ENCODE measurements around the gene EFCAB6.

The EFCAB6 gene

GRCh38 chr22:43543522-43544288, 268.4 kb downstream of the EFCAB6 start:
- Histone ChIP-seq H3K36me3 (ENCODE audit: control insufficient read depth, insufficient read depth, low read length) (no peaks in the 10 kb centered on the region), H3K27ac (ENCODE audit: insufficient read depth, low read length, poor library complexity, severe bottlenecking) (no peak overlapping the region), H3K4me3 (ENCODE audit: insufficient read depth, low read depth, low read length, poor library complexity, severe bottlenecking) (no peak overlapping the region), H3K4me1 (ENCODE audit: control insufficient read depth, insufficient read depth, low read length, poor library complexity, severe bottlenecking) (no peaks in the 10 kb centered on the region), H3K27me3 (replicated peaks; ENCODE audit: control insufficient read depth, insufficient read depth, low read length, poor library complexity, severe bottlenecking) (no peaks in the 10 kb centered on the region), H3K9me3 (ENCODE audit: control insufficient read depth, low read length) (no peaks in the 10 kb centered on the region)
- no peak for DNase-seq

DNA sequence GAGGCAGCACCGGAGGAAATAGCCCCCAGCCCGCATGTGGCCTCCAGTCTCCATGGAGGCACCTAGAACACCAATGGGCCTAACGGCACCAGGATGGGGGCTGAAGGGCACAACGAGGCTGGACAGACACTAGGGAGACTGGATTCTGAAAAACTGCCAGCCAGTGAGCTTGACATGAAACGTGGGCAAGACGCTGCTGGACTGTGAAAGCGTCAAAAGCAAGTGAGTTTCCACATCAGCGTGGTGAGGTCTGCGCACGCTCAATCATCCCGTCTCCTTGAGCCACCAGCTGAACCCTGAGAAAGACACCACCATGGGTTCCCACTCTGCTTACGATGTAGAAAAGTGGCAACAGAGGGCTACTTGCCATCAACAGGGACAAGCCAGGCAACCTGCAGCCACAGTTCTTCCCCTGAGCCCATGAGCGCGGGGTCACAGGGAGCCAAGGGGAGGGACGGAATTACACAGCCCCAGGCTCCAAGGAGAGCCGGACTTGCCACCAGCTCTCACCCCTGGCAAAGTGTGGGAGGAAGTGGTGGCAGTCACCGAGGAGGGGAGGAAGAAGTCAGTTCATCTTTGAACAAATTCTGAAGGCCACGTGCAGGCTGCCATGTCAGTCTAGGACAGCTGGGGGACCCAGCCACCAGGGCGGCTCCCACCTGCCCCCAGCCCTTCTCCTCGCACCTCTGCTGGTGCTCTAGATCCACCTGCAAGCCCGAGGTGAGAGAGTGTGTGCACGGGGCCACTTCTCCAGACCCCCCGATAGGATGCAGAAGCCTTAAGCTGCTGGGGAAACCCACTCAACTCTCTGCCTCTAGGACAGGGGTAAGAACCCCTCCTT, 269.2 kb downstream of the EFCAB6 start:
- no peaks in the 10 kb centered on the region for H3K36me3 ChIP-seq (ENCODE audit: control insufficient read depth, insufficient read depth, low read length)
- H3K4me1 ChIP-seq (ENCODE audit: control insufficient read depth, insufficient read depth, low read length, poor library complexity, severe bottlenecking), result no peaks in the 10 kb centered on the region
- no peak overlapping the region for H3K4me3 ChIP-seq (ENCODE audit: insufficient read depth, low read depth, low read length, poor library complexity, severe bottlenecking)
- H3K27ac ChIP-seq (ENCODE audit: insufficient read depth, low read length, poor library complexity, severe bottlenecking), result no peak overlapping the region
- H3K9me3 ChIP-seq (ENCODE audit: control insufficient read depth, low read length), result no peaks in the 10 kb centered on the region
- DNase-seq, result no peak
- peaks cover 3% of the 10 kb centered on the region for H3K27me3 ChIP-seq (replicated peaks; ENCODE audit: control insufficient read depth, insufficient read depth, low read length, poor library complexity, severe bottlenecking)

DNA sequence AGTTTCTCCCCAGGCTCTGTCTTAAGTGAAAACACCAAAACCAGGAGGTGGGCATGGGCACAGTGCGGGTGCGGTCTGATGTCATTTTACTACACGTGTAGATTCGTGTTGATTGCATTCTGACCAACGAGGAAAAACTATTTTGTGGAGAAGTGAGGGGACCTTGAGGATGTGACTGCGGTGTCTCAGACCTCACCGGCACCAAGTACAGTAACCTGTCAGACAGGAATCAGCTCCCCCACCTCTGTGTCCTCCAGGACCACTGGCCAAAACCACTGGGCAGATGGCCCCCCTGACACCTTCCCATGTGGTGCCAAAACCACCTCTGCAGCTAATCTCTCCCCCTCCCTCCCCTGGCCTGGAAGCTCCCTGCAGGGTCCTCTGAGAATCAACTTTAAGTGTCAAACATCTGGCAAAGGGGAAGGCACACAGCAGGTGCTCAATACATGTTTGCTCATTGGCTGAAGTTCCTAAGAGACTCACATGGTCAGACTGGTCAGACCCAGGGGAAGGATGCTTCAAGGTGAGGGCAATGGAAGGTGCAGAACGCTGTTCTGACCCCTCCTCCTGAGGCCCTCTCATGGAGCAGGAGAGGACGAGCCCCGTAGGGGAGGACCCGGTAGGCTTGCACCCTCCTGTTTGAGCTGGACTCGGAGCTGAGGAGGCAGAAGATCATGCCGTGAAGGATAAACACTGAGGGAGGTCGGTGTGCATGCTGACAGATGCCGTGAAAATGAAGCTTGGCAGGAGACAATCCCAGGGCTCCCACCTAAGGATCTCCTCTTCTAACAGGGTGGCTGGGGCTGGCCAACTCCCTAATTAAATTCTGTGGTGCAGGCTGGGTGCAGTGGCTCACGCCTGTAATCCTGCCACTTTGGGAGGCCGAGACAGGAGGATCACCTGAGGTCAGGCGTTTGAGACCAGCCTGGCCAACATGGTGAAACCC, 270.4 kb downstream of the EFCAB6 start:
- H3K36me3 ChIP-seq (ENCODE audit: control insufficient read depth, insufficient read depth, low read length), result no peaks in the 10 kb centered on the region
- no peak overlapping the region for H3K27ac ChIP-seq (ENCODE audit: insufficient read depth, low read length, poor library complexity, severe bottlenecking)
- no peak for DNase-seq
- H3K4me1 ChIP-seq (ENCODE audit: control insufficient read depth, insufficient read depth, low read length, poor library complexity, severe bottlenecking), result no peaks in the 10 kb centered on the region
- no peaks in the 10 kb centered on the region for H3K9me3 ChIP-seq (ENCODE audit: control insufficient read depth, low read length)
- H3K4me3 ChIP-seq (ENCODE audit: insufficient read depth, low read depth, low read length, poor library complexity, severe bottlenecking), result no peak overlapping the region
- peaks cover 5% of the 10 kb centered on the region for H3K27me3 ChIP-seq (replicated peaks; ENCODE audit: control insufficient read depth, insufficient read depth, low read length, poor library complexity, severe bottlenecking)

- no peak overlapping the region for H3K27ac ChIP-seq (ENCODE audit: insufficient read depth, low read length, poor library complexity, severe bottlenecking)
- H3K4me1 ChIP-seq (ENCODE audit: control insufficient read depth, insufficient read depth, low read length, poor library complexity, severe bottlenecking), result no peaks in the 10 kb centered on the region
- no peaks in the 10 kb centered on the region for H3K9me3 ChIP-seq (ENCODE audit: control insufficient read depth, low read length)
- no peak overlapping the region for H3K4me3 ChIP-seq (ENCODE audit: insufficient read depth, low read depth, low read length, poor library complexity, severe bottlenecking)
- DNase-seq, result no peak
- peaks cover 5% of the 10 kb centered on the region for H3K27me3 ChIP-seq (replicated peaks; ENCODE audit: control insufficient read depth, insufficient read depth, low read length, poor library complexity, severe bottlenecking)
- no peaks in the 10 kb centered on the region for H3K36me3 ChIP-seq (ENCODE audit: control insufficient read depth, insufficient read depth, low read length)
These were observed 271.1 kb downstream of the EFCAB6 start for GRCh38 chr22:43541022-43541421.

DNA sequence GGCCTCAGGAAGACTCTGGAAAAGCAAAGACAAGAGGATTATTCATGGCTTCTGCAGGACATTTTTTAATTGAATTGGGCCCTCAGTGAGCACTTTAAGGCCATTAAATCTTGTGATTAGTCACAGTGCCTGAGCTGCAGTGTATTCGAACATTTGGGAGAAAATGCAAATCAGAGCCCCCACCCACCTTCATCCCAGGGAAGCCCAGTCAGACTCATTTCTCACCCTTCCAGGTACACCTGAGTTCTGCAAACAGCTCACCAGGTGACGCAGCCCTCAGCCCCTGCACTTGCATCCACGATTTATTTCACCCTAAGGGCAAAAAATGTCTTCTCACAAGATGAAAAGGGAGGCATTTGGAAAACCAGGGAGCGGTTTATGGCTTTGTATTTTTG, 271.6 kb downstream of the EFCAB6 start:
- Histone ChIP-seq H3K9me3 (ENCODE audit: control insufficient read depth, low read length) (no peaks in the 10 kb centered on the region), H3K4me3 (ENCODE audit: insufficient read depth, low read depth, low read length, poor library complexity, severe bottlenecking) (no peak overlapping the region), H3K27me3 (replicated peaks; ENCODE audit: control insufficient read depth, insufficient read depth, low read length, poor library complexity, severe bottlenecking) (peaks cover 5% of the 10 kb centered on the region), H3K27ac (ENCODE audit: insufficient read depth, low read length, poor library complexity, severe bottlenecking) (no peak overlapping the region), H3K4me1 (ENCODE audit: control insufficient read depth, insufficient read depth, low read length, poor library complexity, severe bottlenecking) (no peaks in the 10 kb centered on the region), H3K36me3 (ENCODE audit: control insufficient read depth, insufficient read depth, low read length) (no peaks in the 10 kb centered on the region)
- no peak for DNase-seq

GRCh38 chr22:43539572-43540528, 272.3 kb downstream of the EFCAB6 start:
- no peak for DNase-seq
- H3K4me1 ChIP-seq (ENCODE audit: control insufficient read depth, insufficient read depth, low read length, poor library complexity, severe bottlenecking), result no peaks in the 10 kb centered on the region
- no peak overlapping the region for H3K4me3 ChIP-seq (ENCODE audit: insufficient read depth, low read depth, low read length, poor library complexity, severe bottlenecking)
- H3K9me3 ChIP-seq (ENCODE audit: control insufficient read depth, low read length), result no peaks in the 10 kb centered on the region
- H3K36me3 ChIP-seq (ENCODE audit: control insufficient read depth, insufficient read depth, low read length), result no peaks in the 10 kb centered on the region
- peaks cover 5% of the 10 kb centered on the region for H3K27me3 ChIP-seq (replicated peaks; ENCODE audit: control insufficient read depth, insufficient read depth, low read length, poor library complexity, severe bottlenecking)
- H3K27ac ChIP-seq (ENCODE audit: insufficient read depth, low read length, poor library complexity, severe bottlenecking), result no peak overlapping the region

DNA sequence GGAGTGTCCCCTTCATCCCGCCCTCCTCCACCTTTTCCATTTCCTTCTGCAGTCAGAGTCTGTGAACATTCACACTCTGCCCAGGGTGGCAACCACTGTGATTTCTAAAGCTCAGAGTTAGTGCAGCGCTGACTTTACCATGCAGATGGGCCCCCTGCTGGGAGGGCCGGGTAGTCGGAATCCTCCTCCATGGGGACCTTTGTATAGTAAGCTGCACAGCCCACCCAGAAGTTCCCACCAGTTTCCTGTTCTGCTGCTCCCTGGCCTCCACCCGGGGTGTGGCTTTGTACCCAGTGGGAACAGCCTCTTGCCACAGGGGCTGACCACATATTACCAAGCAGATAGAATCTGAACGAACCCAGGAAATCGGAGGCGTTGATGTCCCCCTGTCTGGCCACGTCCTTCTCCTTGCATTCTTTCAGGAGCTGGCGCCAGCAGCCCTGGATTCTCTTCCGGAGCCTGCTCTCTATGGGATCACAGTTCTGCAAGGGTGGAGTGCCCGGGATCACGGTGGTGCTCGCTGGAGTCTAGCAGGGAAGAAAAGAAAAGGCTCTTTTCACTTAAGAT, 275.0 kb downstream of the EFCAB6 start:
- no peak for DNase-seq
- no peak overlapping the region for H3K27ac ChIP-seq (ENCODE audit: insufficient read depth, low read length, poor library complexity, severe bottlenecking)
- no peak overlapping the region for H3K4me3 ChIP-seq (ENCODE audit: insufficient read depth, low read depth, low read length, poor library complexity, severe bottlenecking)
- no peaks in the 10 kb centered on the region for H3K4me1 ChIP-seq (ENCODE audit: control insufficient read depth, insufficient read depth, low read length, poor library complexity, severe bottlenecking)
- H3K9me3 ChIP-seq (ENCODE audit: control insufficient read depth, low read length), result no peaks in the 10 kb centered on the region
- peaks cover 5% of the 10 kb centered on the region for H3K27me3 ChIP-seq (replicated peaks; ENCODE audit: control insufficient read depth, insufficient read depth, low read length, poor library complexity, severe bottlenecking)
- H3K36me3 ChIP-seq (ENCODE audit: control insufficient read depth, insufficient read depth, low read length), result no peaks in the 10 kb centered on the region

GRCh38 chr22:43535741-43536140, 276.4 kb downstream of the EFCAB6 start:
- Histone ChIP-seq H3K9me3 (ENCODE audit: control insufficient read depth, low read length) (no peaks in the 10 kb centered on the region), H3K27ac (ENCODE audit: insufficient read depth, low read length, poor library complexity, severe bottlenecking) (no peak overlapping the region), H3K27me3 (replicated peaks; ENCODE audit: control insufficient read depth, insufficient read depth, low read length, poor library complexity, severe bottlenecking) (peaks cover 5% of the 10 kb centered on the region), H3K4me3 (ENCODE audit: insufficient read depth, low read depth, low read length, poor library complexity, severe bottlenecking) (no peak overlapping the region), H3K36me3 (ENCODE audit: control insufficient read depth, insufficient read depth, low read length) (no peaks in the 10 kb centered on the region), H3K4me1 (ENCODE audit: control insufficient read depth, insufficient read depth, low read length, poor library complexity, severe bottlenecking) (no peaks in the 10 kb centered on the region)
- no peak for DNase-seq

- no peaks in the 10 kb centered on the region for H3K4me1 ChIP-seq (ENCODE audit: control insufficient read depth, insufficient read depth, low read length, poor library complexity, severe bottlenecking)
- H3K9me3 ChIP-seq (ENCODE audit: control insufficient read depth, low read length), result no peaks in the 10 kb centered on the region
- H3K27me3 ChIP-seq (replicated peaks; ENCODE audit: control insufficient read depth, insufficient read depth, low read length, poor library complexity, severe bottlenecking), result peaks cover 5% of the 10 kb centered on the region
- no peaks in the 10 kb centered on the region for H3K36me3 ChIP-seq (ENCODE audit: control insufficient read depth, insufficient read depth, low read length)
- no peak overlapping the region for H3K27ac ChIP-seq (ENCODE audit: insufficient read depth, low read length, poor library complexity, severe bottlenecking)
- DNase-seq, result no peak
- no peak overlapping the region for H3K4me3 ChIP-seq (ENCODE audit: insufficient read depth, low read depth, low read length, poor library complexity, severe bottlenecking)
These were observed 276.8 kb downstream of the EFCAB6 start for GRCh38 chr22:43535336-43535735.

Measured in effector memory CD4-positive, alpha-beta T cell (primary cell).